HG03442 (cell line): ENCODE data around the gene ELK3.
A peak's percentile ranks its signal among the peaks of the same experiment; 100 is the strongest.

Source experiments
- ATAC-seq: cut with Tn5 transposase; IDR thresholded peaks from one replicate; pipeline ENCODE4 v1.9.1; 2021; ENCODE audit warnings: mild to moderate bottlenecking, moderate library complexity; ENCODE audit not compliant: unreplicated experiment

The ELK3 gene

GRCh38 chr12:96186607-96187301 is 7.4 kb upstream of the ELK3 start:
- no peak for ATAC-seq

- ATAC-seq: no peak
Observed at GRCh38 chr12:96187956-96188355, 6.2 kb upstream of the ELK3 start.

- ATAC-seq: no peak
Observed at GRCh38 chr12:96189781-96190180, 4.4 kb upstream of the ELK3 start.

- ATAC-seq: no peak
Observed at GRCh38 chr12:96190413-96191108, 3.6 kb upstream of the ELK3 start.

- ATAC-seq: no peak
Observed at GRCh38 chr12:96192926-96193573, 1.1 kb upstream of the ELK3 start.

- ATAC-seq: peak; percentile 2
Observed at GRCh38 chr12:96194576-96194889, 358 bp downstream of the ELK3 start.

- ATAC-seq: peak; percentile 81
Observed at GRCh38 chr12:96194971-96195844, 1.0 kb downstream of the ELK3 start.

- no peak for ATAC-seq
Observed at GRCh38 chr12:96195845-96196451, 1.8 kb downstream of the ELK3 start.

GRCh38 chr12:96196781-96197180 is 2.6 kb downstream of the ELK3 start:
- no peak for ATAC-seq

GRCh38 chr12:96197503-96198272 is 3.5 kb downstream of the ELK3 start:
- ATAC-seq: no peak

- ATAC-seq: no peak
Observed at GRCh38 chr12:96198965-96199364, 4.8 kb downstream of the ELK3 start.

GRCh38 chr12:96199464-96199863 is 5.3 kb downstream of the ELK3 start:
- ATAC-seq: no peak

GRCh38 chr12:96201272-96202227 is 7.4 kb downstream of the ELK3 start:
- ATAC-seq: no peak

- no peak for ATAC-seq
Observed at GRCh38 chr12:96204381-96204780, 10.2 kb downstream of the ELK3 start.

GRCh38 chr12:96205908-96206307 is 11.7 kb downstream of the ELK3 start:
- ATAC-seq: no peak

GRCh38 chr12:96206936-96207662 is 12.9 kb downstream of the ELK3 start:
- ATAC-seq: no peak

GRCh38 chr12:96208346-96208745 is 14.2 kb downstream of the ELK3 start:
- no peak for ATAC-seq

GRCh38 chr12:96208801-96209549 is 14.8 kb downstream of the ELK3 start:
- no peak for ATAC-seq
